Measurements from ENCODE around the gene FLNC.
A peak's percentile ranks its signal among the peaks of the same experiment; 100 is the strongest.

Gene FLNC

GRCh38 chr7:128860158-128861073 lies 30.2 kb downstream of the FLNC start:
- DNase-seq (ENCODE audit: low read depth) = peak; percentile 54
- H3K4me3 ChIP-seq (replicated peaks; ENCODE audit: low read depth, low read length) = no peak overlapping the region
- TF ChIP-seq CTCF (IDR thresholded peaks at IDR 0.05; ENCODE audit: low read length, missing control alignments) = peak; percentile 36

- TF ChIP-seq CTCF (IDR thresholded peaks at IDR 0.05; ENCODE audit: low read length, missing control alignments) = no peak
- DNase-seq (ENCODE audit: low read depth) = no peak
- peak overlapping the region; percentile 95 for H3K4me3 ChIP-seq (replicated peaks; ENCODE audit: low read depth, low read length)
These were observed 31.9 kb downstream of the FLNC start for GRCh38 chr7:128861957-128862570.

- peak; percentile 98 for DNase-seq (ENCODE audit: low read depth)
- TF ChIP-seq CTCF (IDR thresholded peaks at IDR 0.05; ENCODE audit: low read length, missing control alignments) = no peak
- H3K4me3 ChIP-seq (replicated peaks; ENCODE audit: low read depth, low read length) = peak within 1 kb of the TSS; percentile 95
These were observed 32.6 kb downstream of the FLNC start, which contains the start of gene ATP6V1F for GRCh38 chr7:128862571-128863432. Gene ATP6V1F, plus strand, starts transcription at chr7:128862856. Its CDS starts 49 bp downstream, at chr7:128862905.

- H3K4me3 ChIP-seq (replicated peaks; ENCODE audit: low read depth, low read length) = peak overlapping the region; percentile 95
- TF ChIP-seq CTCF (IDR thresholded peaks at IDR 0.05; ENCODE audit: low read length, missing control alignments) = peak; percentile 65
These were observed 33.3 kb downstream of the FLNC start for GRCh38 chr7:128863433-128863989.

GRCh38 chr7:128865303-128865702 lies 35.1 kb downstream of the FLNC start:
- no peak for TF ChIP-seq CTCF (IDR thresholded peaks at IDR 0.05; ENCODE audit: low read length, missing control alignments)
- H3K4me3 ChIP-seq (replicated peaks; ENCODE audit: low read depth, low read length) = no peak overlapping the region
- no peak for DNase-seq (ENCODE audit: low read depth)

More at GRCh38 chr7:128863433-128863989, 33.3 kb downstream of the FLNC start:
- peak; percentile 77 for DNase-seq (ENCODE audit: low read depth)
